BLaER1 treated with 17β-estradiol and CSF1 and Interleukin-3, amounts not matched to agents 10 nM and 100 nM (cell line): Measurements from ENCODE around the gene MEF2A.
"Not testable (repeated sequence)": the region's sequence is repeated elsewhere in the genome, so short reads cannot be mapped to it uniquely, and the experiment has no call there.

Experiments
- H3K27ac ChIP-seq, 11 experiments: shearing (Covaris generic); formaldehyde crosslinking; 2 replicates each; pipeline ENCODE4 v1.8.1; 2022
- H3K27me3 ChIP-seq, 11 experiments: shearing (Covaris generic); formaldehyde crosslinking; 2 replicates each; pipeline ENCODE4 v1.8.1; 2022
- H3K36me3 ChIP-seq, 11 experiments: shearing (Covaris generic); formaldehyde crosslinking; 2 replicates each; pipeline ENCODE4 v1.8.1; 2022
- H3K4me1 ChIP-seq, 10 experiments: shearing (Covaris generic); formaldehyde crosslinking; 2 replicates each; pipeline ENCODE4 v1.8.1; 2022
- H3K4me2 ChIP-seq, 11 experiments: shearing (Covaris generic); formaldehyde crosslinking; 2 replicates each; pipeline ENCODE4 v1.8.1; 2022
- H3K4me3 ChIP-seq, 10 experiments: shearing (Covaris generic); formaldehyde crosslinking; 2 replicates each; pipeline ENCODE4 v1.8.1; 2022
- H3K9ac ChIP-seq, 11 experiments: shearing (Covaris generic); formaldehyde crosslinking; 2 replicates each; pipeline ENCODE4 v1.8.1; 2022
- H3K9me3 ChIP-seq, 11 experiments: shearing (Covaris generic); formaldehyde crosslinking; replicated peaks in 1 of 11; 2 replicates each; pipeline ENCODE4 v1.8.1; 2022
- H4K20me1 ChIP-seq, 11 experiments: shearing (Covaris generic); formaldehyde crosslinking; 2 replicates each; pipeline ENCODE4 v1.8.1; 2022
- Cebpa-rat ChIP-seq, 11 experiments: shearing (Covaris generic); IDR thresholded peaks; 2 replicates each; pipeline ENCODE4 v1.8.1; 2022

Gene MEF2A

GRCh38 chr15:99745370-99746086 is 179.7 kb downstream of the MEF2A start:
- Histone ChIP-seq H3K4me2 (no peak overlapping the region), H3K4me3 (no peak overlapping the region), H4K20me1 (no peaks in the 10 kb centered on the region), H3K27me3 (no peaks in the 10 kb centered on the region), H3K4me1 (peaks cover 0 to 6% (median 0%) of the 10 kb centered on the region in 10 experiments; a peak in 1 of 20 replicates), H3K27ac (no peak overlapping the region), H3K9me3 (no peaks in the 10 kb centered on the region), H3K9ac (no peak overlapping the region), H3K36me3 (no peaks in the 10 kb centered on the region)
- no peak for TF ChIP-seq Cebpa-rat (IDR thresholded peaks at IDR 0.05)

- no peaks in the 10 kb centered on the region for H3K36me3 ChIP-seq
- H3K9me3 ChIP-seq: no peaks in the 10 kb centered on the region
- H3K4me1 ChIP-seq: peaks cover 0 to 16% (median 13%) of the 10 kb centered on the region in 10 experiments; a peak in 14 of 20 replicates
- no peaks in the 10 kb centered on the region for H4K20me1 ChIP-seq
- H3K9ac ChIP-seq: no peak overlapping the region
- no peak overlapping the region for H3K4me3 ChIP-seq
- H3K27me3 ChIP-seq: no peaks in the 10 kb centered on the region
- no peak overlapping the region for H3K27ac ChIP-seq
- H3K4me2 ChIP-seq: no peak overlapping the region
- TF ChIP-seq Cebpa-rat (IDR thresholded peaks at IDR 0.05): no peak
Observed at GRCh38 chr15:99749386-99749785, 183.6 kb downstream of the MEF2A start.

GRCh38 chr15:99750326-99750725 is 184.5 kb downstream of the MEF2A start:
- not testable (repeated sequence) for H3K4me2 ChIP-seq
- peaks cover 0 to 16% (median 13%) of the 10 kb centered on the region in 10 experiments; a peak in 14 of 20 replicates for H3K4me1 ChIP-seq

DNA sequence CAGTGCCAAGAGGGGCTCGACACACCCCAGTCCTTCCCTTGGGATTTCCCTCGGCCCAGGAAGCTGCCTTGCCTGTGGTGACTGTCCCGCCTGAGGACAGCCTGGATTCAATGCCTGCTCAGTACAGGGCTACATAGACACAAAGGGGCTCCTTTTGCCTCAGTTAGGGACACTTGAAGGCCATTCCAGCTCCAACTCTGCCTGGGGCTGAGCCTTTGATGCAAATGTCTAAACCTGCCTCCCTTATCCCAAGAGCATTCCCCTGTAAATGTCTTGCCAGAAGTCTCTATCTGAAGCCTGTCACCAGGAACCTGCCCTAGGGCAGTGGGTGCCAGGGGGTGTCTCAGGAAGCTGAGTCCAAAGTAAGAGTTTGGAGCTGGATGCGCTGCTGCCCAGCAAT is 186.8 kb downstream of the MEF2A start:
- Histone ChIP-seq H3K4me2 (peak overlapping the region in 8 of 11 experiments; percentile 36 to 67 (median 50); a peak in 14 of 22 replicates), H3K9ac (no peak overlapping the region), H4K20me1 (no peaks in the 10 kb centered on the region), H3K27ac (no peak overlapping the region), H3K27me3 (no peaks in the 10 kb centered on the region), H3K4me3 (no peak overlapping the region), H3K36me3 (no peaks in the 10 kb centered on the region), H3K9me3 (no peaks in the 10 kb centered on the region), H3K4me1 (peaks cover 0 to 25% (median 18%) of the 10 kb centered on the region in 10 experiments; a peak in 15 of 20 replicates)
- no peak for TF ChIP-seq Cebpa-rat (IDR thresholded peaks at IDR 0.05)

More at GRCh38 chr15:99750326-99750725, 184.5 kb downstream of the MEF2A start:
- H4K20me1 ChIP-seq, H3K9me3 ChIP-seq, H3K27ac ChIP-seq, H3K27me3 ChIP-seq, H3K36me3 ChIP-seq, H3K9ac ChIP-seq, H3K4me3 ChIP-seq: not testable (repeated sequence)

DNA sequence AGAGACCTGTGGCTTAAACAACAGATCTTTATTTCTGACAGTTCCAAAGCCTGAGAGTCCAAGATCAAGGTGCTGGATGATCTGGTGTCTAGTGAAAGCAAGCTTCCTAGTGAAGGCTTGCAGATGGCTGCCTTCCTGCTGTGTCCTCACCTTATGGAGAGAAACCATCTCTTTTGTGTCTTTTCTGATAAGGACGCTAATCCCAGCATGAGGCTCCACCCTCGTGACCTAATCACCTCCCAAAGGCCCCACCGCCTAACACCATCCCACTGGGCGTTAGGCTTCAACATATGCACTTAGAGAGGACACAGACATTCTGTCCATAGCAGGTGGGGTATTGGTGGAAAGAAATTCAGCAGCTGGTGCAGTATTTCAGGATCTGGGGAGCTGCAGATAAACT is 187.3 kb downstream of the MEF2A start:
- Histone ChIP-seq H3K4me1 (peaks cover 0 to 25% (median 18%) of the 10 kb centered on the region in 10 experiments; a peak in 15 of 20 replicates), H3K9me3 (no peaks in the 10 kb centered on the region), H3K27me3 (no peaks in the 10 kb centered on the region), H3K36me3 (no peaks in the 10 kb centered on the region), H3K4me2 (peak overlapping the region in 8 of 11 experiments; percentile 36 to 67 (median 50); a peak in 14 of 22 replicates), H3K27ac (no peak overlapping the region), H3K9ac (no peak overlapping the region), H3K4me3 (no peak overlapping the region), H4K20me1 (no peaks in the 10 kb centered on the region)
- no peak for TF ChIP-seq Cebpa-rat (IDR thresholded peaks at IDR 0.05)

- no peaks in the 10 kb centered on the region for H3K27me3 ChIP-seq
- H3K36me3 ChIP-seq: no peaks in the 10 kb centered on the region
- H3K9ac ChIP-seq: no peak overlapping the region
- TF ChIP-seq Cebpa-rat (IDR thresholded peaks at IDR 0.05): no peak
- H3K4me2 ChIP-seq: peak overlapping the region in 5 of 11 experiments; percentile 30 to 46 (median 39); a peak in 6 of 22 replicates
- H4K20me1 ChIP-seq: no peaks in the 10 kb centered on the region
- peaks cover 0 to 25% (median 17%) of the 10 kb centered on the region in 10 experiments; a peak in 14 of 20 replicates for H3K4me1 ChIP-seq
- no peak overlapping the region for H3K27ac ChIP-seq
- no peak overlapping the region for H3K4me3 ChIP-seq
- no peaks in the 10 kb centered on the region for H3K9me3 ChIP-seq
Observed at GRCh38 chr15:99755692-99756409, 190.1 kb downstream of the MEF2A start.

GRCh38 chr15:99762288-99762687 is 196.5 kb downstream of the MEF2A start:
- Histone ChIP-seq H3K36me3 (no peaks in the 10 kb centered on the region), H3K4me2 (no peak overlapping the region), H3K27me3 (no peaks in the 10 kb centered on the region), H3K27ac (no peak overlapping the region), H3K4me3 (no peak overlapping the region), H4K20me1 (no peaks in the 10 kb centered on the region), H3K9me3 (no peaks in the 10 kb centered on the region), H3K9ac (no peak overlapping the region), H3K4me1 (no peaks in the 10 kb centered on the region)
- no peak for TF ChIP-seq Cebpa-rat (IDR thresholded peaks at IDR 0.05)

- no peaks in the 10 kb centered on the region for H3K4me1 ChIP-seq
- H3K27me3 ChIP-seq: no peaks in the 10 kb centered on the region
- no peaks in the 10 kb centered on the region for H4K20me1 ChIP-seq
- H3K27ac ChIP-seq: no peak overlapping the region
- H3K4me3 ChIP-seq: no peak overlapping the region
- no peaks in the 10 kb centered on the region for H3K36me3 ChIP-seq
- no peak overlapping the region for H3K9ac ChIP-seq
- H3K4me2 ChIP-seq: no peak overlapping the region
- no peaks in the 10 kb centered on the region for H3K9me3 ChIP-seq
- TF ChIP-seq Cebpa-rat (IDR thresholded peaks at IDR 0.05): no peak
Observed at GRCh38 chr15:99763827-99764226, 198.0 kb downstream of the MEF2A start.

DNA sequence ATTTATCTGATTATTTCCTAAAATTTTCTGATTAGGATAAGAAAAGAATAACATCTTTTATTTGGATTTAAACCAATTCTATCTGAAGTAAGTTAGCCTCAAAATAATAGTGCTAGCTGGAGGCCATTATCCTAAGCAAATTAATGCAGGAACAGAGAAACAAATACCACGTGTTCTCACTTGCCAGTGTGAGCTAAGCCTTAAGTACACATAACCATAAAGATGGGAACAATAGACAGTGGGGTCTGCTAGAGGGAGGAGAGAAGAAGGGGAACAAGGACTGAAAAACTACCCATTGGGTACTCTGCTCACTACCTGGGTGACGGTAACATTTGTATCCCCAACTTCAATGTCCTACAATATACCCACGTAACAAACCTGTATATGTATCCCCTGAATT is 198.7 kb downstream of the MEF2A start:
- no peak overlapping the region for H3K4me3 ChIP-seq
- H3K4me2 ChIP-seq: no peak overlapping the region
- no peak overlapping the region for H3K9ac ChIP-seq
- no peaks in the 10 kb centered on the region for H3K36me3 ChIP-seq
- H3K4me1 ChIP-seq: no peaks in the 10 kb centered on the region
- H3K27ac ChIP-seq: no peak overlapping the region
- no peak for TF ChIP-seq Cebpa-rat (IDR thresholded peaks at IDR 0.05)
- no peaks in the 10 kb centered on the region for H4K20me1 ChIP-seq
- H3K9me3 ChIP-seq: no peaks in the 10 kb centered on the region
- H3K27me3 ChIP-seq: no peaks in the 10 kb centered on the region
